ENCODE results near the gene UBA6. TPM values are rescaled to one million over a fixed set of nuclear protein-coding genes. Genes with fewer than 3 reads are reported as not detected.

UBA6 gene
- total and polyA plus RNA-seq, 8 donors = 4.1 to 26.5 (median 14.4) TPM

- Histone ChIP-seq H3K27me3 (no peaks in the 10 kb centered on the region), H3K27ac (no peak overlapping the region), H3K36me3 (no peaks in the 10 kb centered on the region), H3K9me3 (no peaks in the 10 kb centered on the region), H3K4me3 (no peak overlapping the region), H3K4me1 (peaks cover 0 to 3% (median 0%) of the 10 kb centered on the region in 3 donors)
- TF ChIP-seq CTCF (IDR thresholded peaks at IDR 0.05) = no peak
- no peak for DNase-seq
- no peak for ATAC-seq
- intact Hi-C loops (cut with DNase I) = no loop called here
- no peak for FAIRE-seq
- WGBS, 2 donors = 25 to 36% methylated on average over 1 of the region's 1 CpG
Observed at GRCh38 chr4:67682266-67682665, 18.7 kb downstream of the UBA6 start.

GRCh38 chr4:67680581-67681222, 20.3 kb downstream of the UBA6 start:
- no peak for TF ChIP-seq CTCF (IDR thresholded peaks at IDR 0.05)
- FAIRE-seq (no peak), ATAC-seq (no peak), DNase-seq (no peak)
- H3K4me3 ChIP-seq = no peak overlapping the region
- 94 to 97% methylated on average over 2 of the region's 2 CpGs for WGBS, 2 donors
- intact Hi-C loops (cut with DNase I) = no loop called here
- H3K27ac ChIP-seq = no peak overlapping the region
- H3K27me3 ChIP-seq = no peaks in the 10 kb centered on the region
- H3K4me1 ChIP-seq = peaks cover 0 to 3% (median 0%) of the 10 kb centered on the region in 3 donors
- peaks cover 0 to 9% (median 0%) of the 10 kb centered on the region in 3 donors for H3K36me3 ChIP-seq
- no peaks in the 10 kb centered on the region for H3K9me3 ChIP-seq

- no peaks in the 10 kb centered on the region for H3K9me3 ChIP-seq
- 37 to 40% methylated on average over 2 of the region's 2 CpGs for WGBS, 2 donors
- peaks cover 0 to 26% (median 0%) of the 10 kb centered on the region in 3 donors for H3K36me3 ChIP-seq
- no peak for TF ChIP-seq CTCF (IDR thresholded peaks at IDR 0.05)
- H3K27ac ChIP-seq = no peak overlapping the region
- DNase-seq = no peak
- intact Hi-C loops (cut with DNase I) = no loop called here
- no peak overlapping the region for H3K4me3 ChIP-seq
- no peaks in the 10 kb centered on the region for H3K4me1 ChIP-seq
- no peak for ATAC-seq
- FAIRE-seq = no peak
- H3K27me3 ChIP-seq = no peaks in the 10 kb centered on the region
Observed at GRCh38 chr4:67678612-67679011, 22.3 kb downstream of the UBA6 start.

GRCh38 chr4:67674098-67674497, 26.9 kb downstream of the UBA6 start:
- no peak for FAIRE-seq
- peaks cover 0 to 46% (median 8%) of the 10 kb centered on the region in 3 donors for H3K36me3 ChIP-seq
- no peak for TF ChIP-seq CTCF (IDR thresholded peaks at IDR 0.05)

DNA sequence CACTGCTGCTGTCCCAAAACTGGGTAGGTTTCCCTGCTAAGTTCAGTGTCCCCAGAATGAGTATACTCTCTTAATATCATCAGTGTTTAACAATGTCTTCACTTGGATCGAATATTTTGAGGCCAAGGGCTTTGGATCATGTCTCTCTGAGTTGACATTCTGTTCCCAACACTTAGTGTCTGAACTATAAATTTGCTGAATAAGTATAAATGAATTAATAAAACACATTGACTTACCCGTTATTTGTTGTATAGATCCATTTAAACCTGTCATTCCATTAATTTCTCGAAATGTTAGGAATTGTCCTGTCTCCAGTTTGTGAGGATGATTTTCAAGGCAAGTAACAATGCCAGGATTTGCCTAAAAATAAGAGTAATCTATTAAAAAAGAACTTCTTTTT, 32.6 kb downstream of the UBA6 start:
- intact Hi-C loops (cut with DNase I) = no loop called here
- Histone ChIP-seq H3K36me3 (peaks cover 0 to 48% (median 13%) of the 10 kb centered on the region in 3 donors), H3K4me3 (no peak overlapping the region), H3K4me1 (no peaks in the 10 kb centered on the region), H3K27me3 (no peaks in the 10 kb centered on the region), H3K27ac (no peak overlapping the region), H3K9me3 (no peaks in the 10 kb centered on the region)
- no peak for TF ChIP-seq CTCF (IDR thresholded peaks at IDR 0.05)
- no peak for ATAC-seq
- 94 to 96% methylated on average over 3 of the region's 3 CpGs for WGBS, 2 donors
- no peak for FAIRE-seq
- no peak for DNase-seq

More at GRCh38 chr4:67674098-67674497, 26.9 kb downstream of the UBA6 start:
- Histone ChIP-seq H3K9me3 (no peaks in the 10 kb centered on the region), H3K27ac (no peak overlapping the region), H3K4me1 (no peaks in the 10 kb centered on the region), H3K4me3 (no peak overlapping the region), H3K27me3 (no peaks in the 10 kb centered on the region)
- intact Hi-C loops (cut with DNase I) = no loop called here
- ATAC-seq = no peak
- WGBS, 2 donors = 95 to 96% methylated on average over 2 of the region's 2 CpGs
- no peak for DNase-seq
